Inflammatory macrophage (primary cell): Measurements from ENCODE around the gene POLR2E.

Source experiments
- DNase-seq, 2 donors: peaks; one replicate each; pipeline ENCODE4 v3.0.0-alpha.2; 2020 to 2022

POLR2E gene

DNA sequence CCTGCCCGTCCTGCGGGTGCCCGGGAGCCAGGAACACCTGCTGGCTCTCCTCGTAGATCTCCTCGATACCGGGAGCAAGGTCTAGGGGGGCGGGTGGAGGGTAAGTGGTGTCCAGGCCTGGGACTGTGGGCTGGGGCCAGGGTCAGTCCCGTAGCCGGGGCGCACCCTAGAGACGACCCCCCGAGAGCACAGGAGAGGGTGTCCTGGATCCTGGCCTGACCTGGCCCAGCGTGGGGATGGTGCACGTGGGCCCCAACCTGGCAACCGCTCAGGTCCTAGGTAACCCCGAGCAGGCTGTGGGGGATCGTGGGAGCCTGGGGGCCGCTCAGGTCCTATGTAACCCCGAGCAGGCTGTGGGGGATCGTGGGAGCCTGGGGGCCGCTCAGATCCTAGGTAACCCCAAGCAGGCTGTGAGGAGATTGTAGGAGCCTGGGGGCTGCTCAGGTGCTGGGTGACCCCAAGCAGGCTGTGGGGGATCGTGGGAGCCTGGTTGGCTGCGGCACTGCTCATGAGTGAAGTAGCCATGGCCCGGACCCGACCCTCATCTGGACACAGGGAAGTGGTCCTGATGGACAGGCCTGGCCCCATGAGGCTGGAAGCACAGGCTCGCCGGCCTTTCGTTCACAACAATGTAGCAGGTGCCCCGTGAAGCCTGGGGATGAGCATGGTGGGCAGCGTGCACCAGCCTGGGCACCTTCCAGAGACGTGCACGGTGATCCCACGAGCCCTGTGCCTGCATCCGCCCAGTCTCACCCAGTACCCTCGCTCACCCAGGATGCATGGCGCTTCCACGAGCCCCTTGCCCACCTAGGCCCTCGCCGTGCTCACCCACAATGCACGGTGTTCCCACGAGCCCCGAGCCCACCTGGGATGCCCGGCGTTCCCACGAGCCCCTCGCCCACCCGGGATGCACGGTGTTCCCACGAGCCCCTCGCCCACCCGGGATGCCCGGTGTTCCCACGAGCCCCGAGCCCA lies 14.8 kb upstream of the POLR2E start:
- no peak for DNase-seq

DNA sequence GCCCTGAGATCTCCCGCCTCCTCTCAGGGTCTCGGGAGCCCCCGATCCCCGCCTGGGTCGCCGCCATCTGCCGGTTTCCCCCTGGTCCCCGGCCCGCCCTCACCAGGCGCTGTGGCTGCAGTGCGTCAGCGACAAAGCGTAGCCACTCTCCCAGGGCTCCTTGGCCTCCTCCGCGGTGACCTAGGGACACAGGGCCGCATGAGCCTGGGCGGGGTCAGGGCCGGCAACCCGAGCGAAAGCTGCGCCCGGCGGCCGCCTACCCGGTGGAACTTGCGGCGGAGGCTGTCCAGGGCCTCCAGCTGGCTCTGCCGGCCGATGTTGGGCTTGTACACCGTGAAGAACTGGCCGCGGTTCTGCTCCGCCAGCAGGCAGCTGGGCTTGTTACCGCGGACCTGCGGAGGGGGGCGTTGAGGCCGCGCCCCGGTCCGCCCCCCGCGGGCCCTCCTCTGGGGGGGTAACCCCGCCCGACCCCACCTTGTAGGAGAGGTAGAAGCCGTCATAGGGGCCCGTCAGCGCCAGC lies 13.9 kb upstream of the POLR2E start:
- DNase-seq: no peak

DNA sequence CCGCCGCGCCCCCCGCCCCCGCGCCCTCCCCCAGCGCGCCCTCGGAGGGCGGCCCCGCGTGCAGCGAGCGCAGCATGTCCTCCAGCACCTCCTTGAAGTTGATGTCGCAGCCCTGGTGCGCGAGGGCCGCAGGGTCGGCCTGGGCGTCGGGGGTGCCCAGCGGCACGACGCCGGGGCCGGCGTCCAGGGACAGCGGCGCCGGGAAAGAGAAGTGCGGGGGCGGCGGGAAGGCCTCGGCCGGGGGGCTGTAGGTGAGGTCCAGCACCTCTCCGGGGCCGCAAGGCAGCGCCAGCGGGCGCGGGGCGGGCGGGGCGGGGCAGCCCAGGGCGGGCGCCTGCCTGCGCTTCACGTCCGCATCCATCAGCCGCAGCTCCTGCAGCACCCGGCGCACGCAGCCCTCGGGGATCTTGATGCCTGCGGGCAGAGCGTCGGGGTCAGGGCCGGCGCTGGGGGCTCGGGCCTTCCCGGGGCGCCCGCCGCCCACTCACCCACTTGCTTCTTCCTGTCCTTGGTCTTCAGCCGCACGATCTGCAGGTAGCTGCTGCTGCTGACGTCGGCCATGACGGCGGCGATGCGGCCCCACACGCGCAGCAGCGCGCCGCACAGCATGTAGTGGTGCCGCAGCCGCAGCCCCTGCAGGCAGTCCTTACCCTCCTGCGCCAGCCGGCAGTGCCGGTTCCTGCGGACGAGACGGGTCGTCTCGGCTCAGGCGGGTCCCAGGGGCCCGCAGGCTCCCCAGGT lies 13.3 kb upstream of the POLR2E start:
- no peak for DNase-seq

DNA sequence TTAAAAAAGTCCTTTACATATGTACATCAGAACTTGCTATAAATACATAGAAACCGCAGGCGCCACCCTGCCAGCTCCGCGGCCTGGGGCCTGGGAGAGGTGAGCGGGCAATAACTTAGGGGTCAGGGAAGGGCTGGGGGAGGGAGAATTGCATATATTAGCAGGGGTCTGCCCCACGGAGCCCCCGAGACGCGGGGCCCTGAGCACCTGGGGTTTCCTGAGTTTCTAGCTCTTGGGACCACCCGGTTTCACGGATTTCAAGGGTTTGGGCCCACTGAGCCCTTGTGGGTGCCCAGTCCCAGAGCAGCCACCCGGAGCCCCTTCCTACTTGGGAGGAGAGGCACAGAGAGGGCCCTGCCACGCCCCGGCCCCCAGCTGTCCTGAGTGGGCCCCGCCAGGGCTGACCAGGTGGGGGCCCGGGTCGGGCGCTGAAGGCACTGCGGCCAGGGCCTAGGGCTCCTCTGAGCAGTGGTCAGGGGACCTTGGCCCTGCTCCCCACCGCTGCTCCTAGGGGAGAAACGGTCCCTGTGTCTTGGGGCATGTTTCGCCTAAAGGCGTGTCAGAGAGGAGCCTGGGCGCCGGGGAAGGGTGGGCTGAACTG lies 12.6 kb upstream of the POLR2E start:
- no peak for DNase-seq

DNA sequence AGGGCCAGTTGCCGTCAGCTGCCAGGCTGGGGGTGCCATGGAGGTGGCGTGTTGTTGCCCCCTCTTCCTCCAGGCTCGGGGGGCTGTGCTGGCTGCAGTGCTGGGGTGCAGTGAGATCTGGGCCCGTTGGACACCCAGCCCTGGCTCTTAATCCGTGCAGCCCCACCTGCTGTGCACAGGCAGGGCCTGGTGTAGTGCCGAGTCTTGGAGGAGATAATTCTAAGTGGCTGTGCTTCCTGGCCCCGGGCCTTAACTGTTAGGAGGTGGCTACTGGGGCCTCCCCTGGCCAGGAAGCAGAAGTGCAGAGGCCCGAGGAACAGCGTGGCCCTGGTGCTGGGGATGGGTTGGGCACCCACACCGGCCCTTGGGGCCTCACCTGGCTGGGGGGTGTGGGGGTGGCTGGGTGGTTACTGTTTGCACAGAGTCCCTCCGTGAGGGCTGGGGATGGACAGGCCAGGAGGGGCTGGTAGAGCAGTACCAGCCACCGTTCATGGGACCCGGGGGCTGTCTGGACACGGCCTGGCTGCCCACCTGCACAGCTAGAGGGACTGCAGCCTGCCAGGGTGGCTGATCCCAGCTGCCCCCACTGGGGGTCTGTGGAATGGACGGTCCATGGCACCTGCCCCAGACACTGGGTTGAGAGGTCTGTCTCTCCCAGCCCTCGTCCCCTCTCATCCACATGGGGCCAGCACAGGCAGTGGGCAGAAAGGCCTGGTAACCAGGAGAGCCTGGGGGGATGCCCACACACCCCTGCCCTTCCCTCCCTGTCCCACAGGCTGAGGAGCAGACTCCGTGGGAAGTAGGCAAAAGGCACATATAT lies 11.9 kb upstream of the POLR2E start:
- no peak for DNase-seq

DNA sequence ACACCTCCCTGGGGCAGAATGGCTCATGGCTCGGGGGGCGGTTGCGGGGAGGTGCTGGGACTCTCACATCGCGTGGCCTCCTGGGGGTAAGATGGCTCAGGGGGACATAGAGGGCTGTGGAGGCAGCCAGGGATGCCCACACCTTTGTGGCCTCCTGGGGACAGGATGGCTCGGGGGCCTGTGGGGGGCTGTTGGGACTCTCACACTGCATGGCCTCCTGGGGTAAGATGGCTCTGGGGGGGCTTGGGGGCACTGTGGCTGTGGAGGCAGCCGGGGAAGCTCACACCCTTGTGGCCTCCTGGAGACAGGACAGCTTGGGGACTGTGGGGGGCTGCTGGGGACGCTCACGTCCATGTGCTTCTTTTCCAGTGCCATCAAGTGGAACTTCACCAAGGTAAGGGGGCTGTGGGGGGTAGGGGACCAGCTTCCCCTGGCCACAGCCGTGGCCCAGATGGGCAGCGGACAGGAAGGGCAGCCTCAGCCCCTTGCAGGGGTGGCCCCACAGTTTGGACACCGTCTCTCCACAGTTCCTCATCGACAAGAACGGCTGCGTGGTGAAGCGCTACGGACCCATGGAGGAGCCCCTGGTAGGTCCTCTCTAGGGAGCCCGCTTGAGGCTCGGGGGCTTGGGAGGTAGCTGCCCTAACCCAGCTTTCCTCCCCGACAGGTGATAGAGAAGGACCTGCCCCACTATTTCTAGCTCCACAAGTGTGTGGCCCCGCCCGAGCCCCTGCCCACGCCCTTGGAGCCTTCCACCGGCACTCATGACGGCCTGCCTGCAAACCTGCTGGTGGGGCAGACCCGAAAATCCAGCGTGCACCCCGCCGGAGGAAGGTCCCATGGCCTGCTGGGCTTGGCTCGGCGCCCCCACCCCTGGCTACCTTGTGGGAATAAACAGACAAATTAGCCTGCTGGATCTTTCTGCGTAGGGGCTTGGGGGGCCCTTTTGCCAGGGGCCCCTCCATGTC lies 11.0 kb upstream of the POLR2E start:
- DNase-seq: no peak

DNA sequence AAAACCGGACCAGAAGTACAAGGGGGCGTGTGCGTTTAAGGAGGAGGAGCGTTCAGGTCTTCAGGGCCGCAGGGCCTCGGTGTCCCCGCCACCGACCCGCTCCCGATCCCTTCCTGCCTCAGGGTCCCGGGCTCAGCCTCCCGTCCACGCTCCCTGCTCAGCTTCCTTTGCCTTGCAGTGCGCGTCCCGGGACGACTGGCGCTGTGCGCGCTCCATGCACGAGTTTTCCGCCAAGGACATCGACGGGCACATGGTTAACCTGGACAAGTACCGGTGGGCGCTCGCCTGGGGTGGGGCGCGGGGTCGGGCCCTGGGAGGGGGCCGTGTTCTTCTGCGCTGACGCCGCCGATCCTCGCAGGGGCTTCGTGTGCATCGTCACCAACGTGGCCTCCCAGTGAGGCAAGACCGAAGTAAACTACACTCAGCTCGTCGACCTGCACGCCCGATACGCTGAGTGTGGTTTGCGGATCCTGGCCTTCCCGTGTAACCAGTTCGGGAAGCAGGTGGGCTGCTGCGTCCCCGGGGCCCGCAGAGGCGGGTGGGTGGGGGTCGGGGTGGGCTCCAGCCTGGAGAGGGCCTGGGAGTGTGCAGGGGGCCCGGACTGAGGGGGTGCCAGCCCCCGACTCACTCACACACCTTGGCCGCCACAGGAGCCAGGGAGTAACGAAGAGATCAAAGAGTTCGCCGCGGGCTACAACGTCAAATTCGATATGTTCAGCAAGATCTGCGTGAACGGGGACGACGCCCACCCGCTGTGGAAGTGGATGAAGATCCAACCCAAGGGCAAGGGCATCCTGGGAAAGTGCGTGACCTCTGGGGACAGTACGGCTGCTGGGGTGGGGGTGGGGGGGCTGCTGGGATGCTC lies 10.1 kb upstream of the POLR2E start:
- no peak for DNase-seq

DNA sequence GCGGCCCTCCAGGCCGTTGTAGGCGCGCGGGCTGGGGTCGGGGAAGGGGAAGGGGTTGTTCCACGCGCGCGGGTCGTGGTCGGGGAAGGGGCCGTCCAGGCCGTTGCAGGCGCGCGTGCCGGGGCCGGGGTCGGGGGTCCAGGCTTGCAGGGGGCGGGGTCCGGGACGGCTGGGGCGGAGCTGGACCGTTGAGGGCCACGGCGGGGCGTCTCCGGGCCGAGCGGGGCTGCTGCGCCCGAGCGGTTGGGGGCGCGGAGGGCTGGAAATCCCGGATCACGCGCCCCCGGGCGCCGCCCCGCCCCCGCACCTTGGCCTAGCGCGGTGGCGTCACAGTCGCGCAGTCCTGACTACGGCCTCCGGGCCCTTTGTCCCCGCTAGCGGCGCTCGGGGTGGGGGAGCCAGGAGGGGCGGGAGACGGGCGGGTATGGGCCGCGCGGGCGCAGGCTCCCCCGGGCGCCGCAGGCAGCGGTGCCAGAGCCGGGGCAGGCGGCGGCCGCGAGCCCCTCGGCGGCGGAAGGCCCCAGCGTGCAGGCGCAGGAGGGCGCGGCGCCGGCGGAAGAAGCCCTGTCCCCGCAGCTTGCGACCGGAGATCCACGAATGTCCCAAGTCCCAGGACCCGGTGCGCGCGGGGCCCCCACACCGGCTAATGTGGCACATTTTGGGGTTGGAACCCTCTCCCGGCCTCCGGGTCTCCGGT lies 9.3 kb upstream of the POLR2E start:
- peak; percentile 82 to 93 for DNase-seq

DNA sequence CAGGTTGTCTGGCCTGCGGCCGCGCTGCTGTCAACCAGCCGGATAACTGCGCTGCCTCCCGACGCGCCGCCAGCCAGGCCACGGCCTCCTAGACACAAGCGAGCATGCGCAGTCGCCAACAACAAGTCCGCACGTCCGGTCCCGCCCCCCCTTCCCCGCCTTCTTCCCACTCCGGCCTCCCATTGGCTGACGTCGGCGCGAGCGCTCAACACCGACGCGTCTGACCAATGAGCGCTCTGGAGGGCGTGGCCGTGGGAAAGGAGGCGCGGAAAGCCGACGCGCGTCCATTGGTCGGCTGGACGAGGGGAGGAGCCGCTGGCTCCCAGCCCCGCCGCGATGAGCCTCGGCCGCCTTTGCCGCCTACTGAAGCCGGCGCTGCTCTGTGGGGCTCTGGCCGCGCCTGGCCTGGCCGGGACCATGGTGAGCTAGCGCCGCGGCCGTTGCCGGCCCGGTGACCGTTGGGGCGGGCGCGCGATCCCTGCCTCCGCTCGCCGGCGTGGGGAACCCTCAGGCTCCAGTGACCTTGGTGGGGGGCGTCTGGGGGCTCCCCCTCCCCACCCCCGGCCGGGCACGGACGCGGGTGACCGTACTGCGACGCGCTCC lies 8.6 kb upstream of the POLR2E start, which contains the start of gene GPX4:
GPX4 (plus strand) TSS at position 287 of the 603 bp plus-strand sequence; CDS start at position 337, 50 bp downstream.
- DNase-seq: peak; percentile 99 to 100

DNA sequence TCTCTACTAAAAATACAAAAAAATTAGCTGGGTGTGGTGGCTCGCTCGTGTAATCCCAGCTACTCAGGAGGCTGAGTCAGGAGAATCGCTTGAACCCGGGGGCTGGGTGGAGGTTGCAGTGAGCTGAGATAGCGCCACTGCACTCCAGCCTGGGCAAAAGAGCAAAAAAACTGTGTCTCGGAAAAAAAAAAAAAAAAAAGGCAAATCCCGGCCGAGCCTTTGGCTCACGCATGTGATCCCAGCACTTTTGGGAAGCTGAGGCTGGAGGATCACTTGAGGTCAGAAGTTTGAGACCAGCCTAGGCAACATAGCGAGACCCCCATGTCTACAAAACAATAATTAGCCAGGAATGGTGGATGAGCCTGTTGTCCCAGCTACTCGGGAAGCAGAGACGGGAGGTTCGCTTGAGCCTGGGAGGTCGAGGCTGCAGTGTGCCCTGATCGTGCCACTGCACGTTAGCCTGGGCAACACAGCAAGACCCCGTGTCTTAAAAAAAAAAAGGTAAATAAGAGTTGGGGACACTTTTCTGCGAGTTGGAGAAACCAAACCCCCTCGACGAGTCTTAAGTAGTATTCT lies 8.0 kb upstream of the POLR2E start:
- DNase-seq: no peak

DNA sequence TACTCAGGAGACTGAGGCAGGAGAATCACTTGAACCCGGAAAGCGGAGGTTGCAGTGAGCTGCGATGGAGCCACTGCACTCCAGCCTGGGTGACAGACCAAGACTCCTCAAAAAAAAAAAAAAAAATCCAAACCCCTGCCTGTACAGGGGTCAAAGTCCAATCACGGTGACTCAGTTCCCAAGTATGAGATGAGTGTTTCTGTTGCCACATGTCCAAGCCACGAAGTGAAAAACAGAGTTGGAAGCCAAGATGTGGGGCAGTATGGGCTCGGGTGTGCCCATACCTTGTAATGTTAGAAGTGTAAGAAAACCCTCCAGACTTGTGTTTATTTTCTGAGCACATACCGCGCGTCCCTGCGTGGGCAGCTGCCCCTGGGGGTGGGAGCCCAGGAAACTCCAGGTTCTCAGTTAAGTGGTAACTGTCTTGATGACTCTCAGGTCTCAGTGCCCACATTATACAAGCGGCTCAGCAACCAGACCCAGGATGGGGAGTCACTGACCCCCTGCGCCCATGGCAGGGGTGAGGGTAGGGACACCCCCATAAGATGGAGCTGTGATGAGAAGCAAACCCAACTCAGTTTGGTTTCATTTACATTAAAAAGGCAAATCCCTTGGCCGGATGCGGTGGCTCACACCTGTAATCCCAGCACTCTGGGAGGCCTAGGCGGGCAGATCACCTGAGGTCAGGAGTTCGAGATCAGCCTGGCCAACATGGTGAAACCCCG lies 7.4 kb upstream of the POLR2E start:
- DNase-seq: peak; percentile 70 to 71

DNA sequence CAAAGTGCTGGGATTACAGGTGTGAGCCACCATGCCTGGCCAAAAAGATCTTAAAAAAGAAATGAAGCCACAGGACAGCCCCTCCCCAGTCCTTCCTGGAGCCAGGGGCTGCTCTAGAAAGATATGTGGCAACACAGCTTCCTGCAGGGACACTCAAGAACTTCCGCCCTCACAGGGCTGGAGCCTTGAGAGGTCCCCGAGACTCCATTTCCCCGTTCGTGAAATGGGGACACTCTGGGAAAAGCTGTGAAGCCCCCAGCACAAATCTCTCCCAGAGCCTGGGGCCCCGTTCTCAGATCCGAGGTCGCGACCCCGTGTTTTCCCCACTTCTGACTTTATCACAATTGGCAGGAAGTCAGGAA lies 6.1 kb upstream of the POLR2E start:
- peak; percentile 71 to 74 for DNase-seq

DNA sequence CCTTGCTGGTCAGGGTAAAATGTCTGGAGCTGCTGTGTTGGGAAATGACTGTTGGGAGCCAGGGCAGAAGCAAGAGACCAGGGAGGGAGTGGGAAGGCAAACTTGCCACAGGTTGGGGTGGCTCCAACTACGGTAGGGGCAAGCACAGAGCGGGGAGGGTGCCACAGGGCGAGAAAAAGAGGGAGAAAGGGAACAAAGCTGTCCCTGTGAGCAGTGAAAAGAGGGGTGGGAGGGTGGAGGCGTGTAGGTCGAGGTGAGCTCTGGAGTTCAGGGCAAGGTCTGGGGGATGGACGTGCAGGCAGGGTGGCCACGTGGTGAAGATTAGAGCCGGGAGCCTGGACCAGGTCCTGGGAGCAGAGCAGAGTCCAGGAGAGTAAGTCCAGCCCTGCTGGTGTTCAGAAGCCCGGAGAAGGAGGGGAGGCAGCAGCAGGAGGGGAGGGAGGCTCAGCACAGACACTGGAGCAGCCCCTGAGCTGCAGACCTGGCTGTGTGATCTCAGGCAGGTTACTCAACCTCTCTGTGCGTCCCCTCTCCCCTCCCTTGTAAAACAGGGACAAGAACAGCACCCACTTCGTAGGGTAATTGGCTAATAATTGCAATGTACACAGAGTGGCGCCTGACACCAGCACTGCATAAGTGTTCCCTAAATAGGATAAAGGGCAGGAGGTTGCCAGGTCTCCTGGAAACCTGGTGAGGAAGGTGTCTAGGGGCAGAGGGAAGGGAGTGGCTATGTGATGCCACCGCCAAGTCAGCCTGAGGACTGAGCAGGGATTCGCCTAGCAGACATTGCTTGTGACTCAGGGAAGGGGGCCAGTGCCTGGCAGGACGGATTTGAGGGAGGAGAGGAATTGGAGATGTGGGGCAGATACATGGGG lies 3.2 kb upstream of the POLR2E start:
- peak in 1 of 2 donors; percentile 27 for DNase-seq

DNA sequence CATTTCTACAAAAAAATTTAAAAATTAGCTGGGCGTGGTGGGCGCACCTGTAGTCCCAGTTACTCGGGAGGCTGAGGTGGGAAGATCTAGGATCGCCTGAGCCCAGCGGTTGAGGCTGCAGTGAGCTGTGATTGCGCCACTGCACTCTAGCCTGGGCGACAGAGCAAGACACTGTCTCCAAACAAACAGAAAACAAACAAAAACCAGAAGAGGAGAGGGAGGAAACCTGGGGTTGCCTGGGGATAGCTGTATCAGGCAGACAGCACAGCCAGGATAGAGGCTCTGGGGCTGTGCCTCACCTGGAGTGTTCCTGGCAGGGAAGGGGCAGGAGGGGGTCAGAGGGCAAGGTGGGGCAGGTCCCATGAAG lies 2.6 kb upstream of the POLR2E start:
- DNase-seq: no peak

DNA sequence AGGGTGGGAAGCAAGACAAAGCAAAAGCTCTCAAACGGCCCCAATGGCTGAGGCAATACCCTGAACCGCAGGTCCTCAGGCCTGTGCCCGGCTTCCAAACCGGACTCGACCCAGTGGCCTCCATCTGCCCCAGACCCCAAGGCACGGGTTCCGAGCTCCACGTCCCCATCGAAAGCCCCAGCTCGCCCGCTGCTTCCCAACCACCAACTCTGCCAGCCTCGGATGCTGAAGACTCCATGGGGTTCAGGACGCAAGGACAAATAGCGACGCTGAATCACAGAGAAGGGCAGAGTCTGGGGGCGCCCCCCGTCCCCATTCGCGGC lies 559 bp downstream of the POLR2E start:
- DNase-seq: no peak

DNA sequence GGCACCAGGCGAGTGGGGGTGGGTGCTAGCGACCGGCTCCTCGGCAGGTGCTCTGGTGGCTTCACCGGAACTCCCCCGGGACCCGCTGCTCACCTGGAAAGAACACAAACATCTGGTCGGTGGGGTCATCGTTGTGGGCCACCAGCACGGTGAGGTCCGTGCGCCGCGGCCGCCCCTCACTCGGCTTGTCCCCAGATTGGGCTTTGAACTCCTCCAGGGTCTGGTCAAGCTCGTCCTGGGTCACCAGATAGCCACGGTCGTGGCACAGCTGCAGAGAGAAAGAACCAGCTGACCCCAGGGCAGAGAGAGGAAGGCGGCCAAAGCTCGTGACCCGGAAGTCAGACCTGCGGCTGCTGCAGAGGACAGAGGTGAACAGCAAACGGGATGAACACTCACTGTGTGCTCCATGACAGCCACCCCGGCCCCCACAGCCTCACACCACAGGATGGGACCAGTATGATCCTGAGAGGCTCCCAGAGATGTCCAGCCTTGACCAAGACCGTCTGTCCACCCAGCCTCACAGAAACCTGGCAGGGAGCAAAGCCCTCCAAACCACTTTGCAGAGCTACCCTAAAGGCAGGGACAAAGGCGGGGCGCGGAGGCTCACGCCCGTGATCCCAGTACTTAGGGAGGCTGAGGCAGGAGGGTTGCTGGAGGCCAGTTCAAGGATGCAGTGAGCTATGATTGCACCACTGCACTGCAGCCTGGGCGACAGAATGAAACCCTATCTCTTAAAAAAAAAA lies 1.2 kb downstream of the POLR2E start:
- no peak for DNase-seq
